SK-N-SH (cell line): Measurements from ENCODE around the gene IPO9.

Source experiments
- CTCF ChIP-seq: fragments of 200-600 bp; sonication (generic); IDR thresholded peaks from 2 replicates; pipeline ENCODE4 v1.6.1; 2017; ENCODE audit warnings: antibody characterized with exemption, mild to moderate bottlenecking, moderate library complexity
- EP300 ChIP-seq, 2 experiments: IDR thresholded peaks; 2 replicates each; pipeline versions ENCODE4 v1.4.0 to v1.6.1; 2012; ENCODE audit warnings: borderline replicate concordance in 1 of 2, low read depth in 1 of 2, low read length in 1 of 2
- IRF3 ChIP-seq: fragments of 150-350 bp; IDR thresholded peaks from 2 replicates; pipeline ENCODE4 v1.6.1; 2016; ENCODE audit warnings: mild to moderate bottlenecking, low read depth, low read length
- POLR2AphosphoS5 ChIP-seq: IDR thresholded peaks from 2 replicates; pipeline ENCODE4 v1.6.1; 2012; ENCODE audit warnings: low read depth, low read length
- REST ChIP-seq: IDR thresholded peaks from 2 replicates; pipeline ENCODE4 v1.6.1; 2012; ENCODE audit warnings: mild to moderate bottlenecking, low read depth, low read length, moderate library complexity
- RFX5 ChIP-seq: IDR thresholded peaks from 2 replicates; pipeline ENCODE4 v1.6.1; 2012; ENCODE audit warnings: mild to moderate bottlenecking, improper control_type of control experiment, low read length
- RXRA ChIP-seq: IDR thresholded peaks from 2 replicates; pipeline ENCODE4 v1.4.0; 2012; ENCODE audit warnings: low read depth, mild to moderate bottlenecking, borderline replicate concordance
- SMC3 ChIP-seq: IDR thresholded peaks from 2 replicates; pipeline ENCODE4 v1.6.1; 2012; ENCODE audit warnings: low read depth, low read length, improper control_type of control experiment
- TAF1 ChIP-seq: IDR thresholded peaks from 2 replicates; pipeline ENCODE4 v1.6.1; 2012; ENCODE audit warnings: low read depth, mild to moderate bottlenecking, low read length, moderate library complexity, borderline replicate concordance
- TEAD4 ChIP-seq: IDR thresholded peaks from 2 replicates; pipeline ENCODE4 v1.4.0; 2012; ENCODE audit warnings: mild to moderate bottlenecking, borderline replicate concordance; ENCODE audit not compliant: insufficient read depth
- USF2 ChIP-seq: fragments of 150-350 bp; IDR thresholded peaks from 2 replicates; pipeline ENCODE4 v1.6.1; 2017; ENCODE audit warnings: antibody characterized with exemption, low read length, low read depth, borderline replicate concordance
- TF ChIP-seq, protein P1 (sequence below): IDR thresholded peaks from 2 replicates; pipeline ENCODE4; 2012
- TF ChIP-seq, protein P2 (sequence below): IDR thresholded peaks from 2 replicates; pipeline ENCODE4 v1.4.0; 2012; ENCODE audit warnings: low read depth, borderline replicate concordance
- TF ChIP-seq, protein P3 (sequence below): IDR thresholded peaks from 2 replicates; pipeline ENCODE4 v1.4.0; 2012; ENCODE audit warnings: low read depth, borderline replicate concordance

DNA sequence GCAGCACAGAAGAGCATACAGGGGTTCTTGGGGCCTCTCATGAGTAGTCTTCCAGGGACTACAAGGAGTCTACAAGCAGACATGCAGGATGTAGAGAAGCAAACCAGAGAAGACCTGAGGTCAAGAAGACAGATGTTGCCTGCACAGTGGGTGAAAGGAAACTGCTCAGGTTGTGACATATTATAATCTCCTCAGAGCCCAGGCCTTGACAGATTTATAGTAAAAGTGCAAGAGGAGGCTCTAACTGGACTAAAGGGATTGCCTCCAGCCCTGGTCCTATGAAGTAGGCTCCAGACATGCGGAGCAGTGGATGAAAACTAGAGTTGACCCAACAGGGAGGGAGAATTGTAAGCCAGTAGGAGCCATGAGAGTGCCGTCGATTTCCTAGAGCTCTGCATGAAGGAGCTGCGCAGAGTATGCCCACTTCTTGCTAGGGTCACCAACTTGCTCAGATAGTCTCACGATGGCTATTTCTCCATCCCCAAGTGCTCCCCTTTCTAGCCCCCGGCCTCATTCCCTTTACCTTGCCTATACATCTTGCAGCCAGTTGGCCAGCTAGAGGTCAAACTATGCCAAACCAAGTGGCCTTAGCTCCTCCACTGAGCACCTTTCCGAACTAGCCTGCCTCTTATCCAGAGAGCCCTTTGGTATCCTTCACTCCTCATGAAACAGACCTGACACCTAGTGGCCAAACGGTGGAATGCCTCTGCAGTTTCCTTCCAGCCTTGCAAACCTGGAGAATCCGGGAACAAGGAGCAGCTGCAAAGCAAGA is 36.2 kb upstream of the IPO9 start:
- TF ChIP-seq, protein P1, sequence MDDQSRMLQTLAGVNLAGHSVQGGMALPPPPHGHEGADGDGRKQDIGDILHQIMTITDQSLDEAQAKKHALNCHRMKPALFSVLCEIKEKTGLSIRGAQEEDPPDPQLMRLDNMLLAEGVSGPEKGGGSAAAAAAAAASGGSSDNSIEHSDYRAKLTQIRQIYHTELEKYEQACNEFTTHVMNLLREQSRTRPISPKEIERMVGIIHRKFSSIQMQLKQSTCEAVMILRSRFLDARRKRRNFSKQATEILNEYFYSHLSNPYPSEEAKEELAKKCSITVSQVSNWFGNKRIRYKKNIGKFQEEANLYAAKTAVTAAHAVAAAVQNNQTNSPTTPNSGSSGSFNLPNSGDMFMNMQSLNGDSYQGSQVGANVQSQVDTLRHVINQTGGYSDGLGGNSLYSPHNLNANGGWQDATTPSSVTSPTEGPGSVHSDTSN = no peak
- TF ChIP-seq POLR2AphosphoS5 = no peak
- TF ChIP-seq TAF1 = no peak
- TF ChIP-seq USF2 = 0 out of 2 replicates have a peak, but pooled peaks have one; percentile 1
- peak; percentile 98 for TF ChIP-seq CTCF
- no peak for TF ChIP-seq REST
- TF ChIP-seq SMC3 = peak; percentile 99
- TF ChIP-seq RFX5 = 0 out of 2 replicates have a peak, but pooled peaks have one; percentile 47
- no peak for TF ChIP-seq EP300 (IDR thresholded peaks at IDR 0.05; ENCODE audit: borderline replicate concordance in 1 of 2, low read depth in 1 of 2, low read length in 1 of 2)
- TF ChIP-seq, protein P2, sequence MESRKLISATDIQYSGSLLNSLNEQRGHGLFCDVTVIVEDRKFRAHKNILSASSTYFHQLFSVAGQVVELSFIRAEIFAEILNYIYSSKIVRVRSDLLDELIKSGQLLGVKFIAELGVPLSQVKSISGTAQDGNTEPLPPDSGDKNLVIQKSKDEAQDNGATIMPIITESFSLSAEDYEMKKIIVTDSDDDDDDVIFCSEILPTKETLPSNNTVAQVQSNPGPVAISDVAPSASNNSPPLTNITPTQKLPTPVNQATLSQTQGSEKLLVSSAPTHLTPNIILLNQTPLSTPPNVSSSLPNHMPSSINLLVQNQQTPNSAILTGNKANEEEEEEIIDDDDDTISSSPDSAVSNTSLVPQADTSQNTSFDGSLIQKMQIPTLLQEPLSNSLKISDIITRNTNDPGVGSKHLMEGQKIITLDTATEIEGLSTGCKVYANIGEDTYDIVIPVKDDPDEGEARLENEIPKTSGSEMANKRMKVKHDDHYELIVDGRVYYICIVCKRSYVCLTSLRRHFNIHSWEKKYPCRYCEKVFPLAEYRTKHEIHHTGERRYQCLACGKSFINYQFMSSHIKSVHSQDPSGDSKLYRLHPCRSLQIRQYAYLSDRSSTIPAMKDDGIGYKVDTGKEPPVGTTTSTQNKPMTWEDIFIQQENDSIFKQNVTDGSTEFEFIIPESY = no peak
- TF ChIP-seq RXRA = no peak
- TF ChIP-seq TEAD4 = no peak
- TF ChIP-seq, protein P3, sequence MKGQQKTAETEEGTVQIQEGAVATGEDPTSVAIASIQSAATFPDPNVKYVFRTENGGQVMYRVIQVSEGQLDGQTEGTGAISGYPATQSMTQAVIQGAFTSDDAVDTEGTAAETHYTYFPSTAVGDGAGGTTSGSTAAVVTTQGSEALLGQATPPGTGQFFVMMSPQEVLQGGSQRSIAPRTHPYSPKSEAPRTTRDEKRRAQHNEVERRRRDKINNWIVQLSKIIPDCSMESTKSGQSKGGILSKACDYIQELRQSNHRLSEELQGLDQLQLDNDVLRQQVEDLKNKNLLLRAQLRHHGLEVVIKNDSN = no peak
- no peak for TF ChIP-seq IRF3
